Neural cell (in vitro differentiated cells): ENCODE data around the gene CRYGN.

Experiments
- SMC3 ChIP-seq: fragments of 450-650 bp; conservative IDR thresholded peaks from 2 replicates; pipeline ENCODE4 v1.6.1; 2014; ENCODE audit warnings: antibody characterized with exemption, mild to moderate bottlenecking, moderate library complexity; ENCODE audit not compliant: poor library complexity
- TF ChIP-seq, protein P1 (sequence below): fragments of 450-650 bp; IDR thresholded peaks from 2 replicates; pipeline ENCODE4 v1.5.1; 2014; ENCODE audit warnings: antibody characterized with exemption, mild to moderate bottlenecking, moderate library complexity; ENCODE audit not compliant: poor library complexity, severe bottlenecking
- TF ChIP-seq, protein P2 (sequence below): IDR thresholded peaks from 2 replicates; pipeline ENCODE4 v1.6.1; 2012; ENCODE audit warnings: borderline replicate concordance

DNA sequence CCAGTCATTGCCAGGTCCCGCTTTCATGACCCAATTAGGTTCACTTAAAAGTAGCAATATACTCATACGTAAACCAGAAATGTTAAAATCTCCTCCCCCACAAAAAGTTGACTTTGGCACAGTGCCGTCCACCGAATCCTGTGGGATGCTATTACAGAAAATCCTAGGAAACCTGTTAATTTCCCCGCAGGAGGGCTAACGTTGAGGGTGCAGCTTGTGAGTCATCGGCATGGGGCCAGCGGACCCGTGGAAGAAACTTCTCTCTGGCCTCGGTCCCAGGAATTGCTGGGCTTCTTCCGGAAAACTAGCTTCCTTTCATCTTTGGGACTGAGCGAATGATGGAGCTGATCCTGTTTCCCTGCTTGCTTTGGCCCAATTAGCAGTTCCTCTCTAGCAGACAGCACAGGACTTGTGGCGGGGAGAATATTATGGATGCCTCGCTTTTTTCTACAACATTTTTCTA is 13.5 kb downstream of the CRYGN start:
- TF ChIP-seq, protein P1, sequence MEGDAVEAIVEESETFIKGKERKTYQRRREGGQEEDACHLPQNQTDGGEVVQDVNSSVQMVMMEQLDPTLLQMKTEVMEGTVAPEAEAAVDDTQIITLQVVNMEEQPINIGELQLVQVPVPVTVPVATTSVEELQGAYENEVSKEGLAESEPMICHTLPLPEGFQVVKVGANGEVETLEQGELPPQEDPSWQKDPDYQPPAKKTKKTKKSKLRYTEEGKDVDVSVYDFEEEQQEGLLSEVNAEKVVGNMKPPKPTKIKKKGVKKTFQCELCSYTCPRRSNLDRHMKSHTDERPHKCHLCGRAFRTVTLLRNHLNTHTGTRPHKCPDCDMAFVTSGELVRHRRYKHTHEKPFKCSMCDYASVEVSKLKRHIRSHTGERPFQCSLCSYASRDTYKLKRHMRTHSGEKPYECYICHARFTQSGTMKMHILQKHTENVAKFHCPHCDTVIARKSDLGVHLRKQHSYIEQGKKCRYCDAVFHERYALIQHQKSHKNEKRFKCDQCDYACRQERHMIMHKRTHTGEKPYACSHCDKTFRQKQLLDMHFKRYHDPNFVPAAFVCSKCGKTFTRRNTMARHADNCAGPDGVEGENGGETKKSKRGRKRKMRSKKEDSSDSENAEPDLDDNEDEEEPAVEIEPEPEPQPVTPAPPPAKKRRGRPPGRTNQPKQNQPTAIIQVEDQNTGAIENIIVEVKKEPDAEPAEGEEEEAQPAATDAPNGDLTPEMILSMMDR: no peak
- TF ChIP-seq SMC3: no peak
- TF ChIP-seq, protein P2, sequence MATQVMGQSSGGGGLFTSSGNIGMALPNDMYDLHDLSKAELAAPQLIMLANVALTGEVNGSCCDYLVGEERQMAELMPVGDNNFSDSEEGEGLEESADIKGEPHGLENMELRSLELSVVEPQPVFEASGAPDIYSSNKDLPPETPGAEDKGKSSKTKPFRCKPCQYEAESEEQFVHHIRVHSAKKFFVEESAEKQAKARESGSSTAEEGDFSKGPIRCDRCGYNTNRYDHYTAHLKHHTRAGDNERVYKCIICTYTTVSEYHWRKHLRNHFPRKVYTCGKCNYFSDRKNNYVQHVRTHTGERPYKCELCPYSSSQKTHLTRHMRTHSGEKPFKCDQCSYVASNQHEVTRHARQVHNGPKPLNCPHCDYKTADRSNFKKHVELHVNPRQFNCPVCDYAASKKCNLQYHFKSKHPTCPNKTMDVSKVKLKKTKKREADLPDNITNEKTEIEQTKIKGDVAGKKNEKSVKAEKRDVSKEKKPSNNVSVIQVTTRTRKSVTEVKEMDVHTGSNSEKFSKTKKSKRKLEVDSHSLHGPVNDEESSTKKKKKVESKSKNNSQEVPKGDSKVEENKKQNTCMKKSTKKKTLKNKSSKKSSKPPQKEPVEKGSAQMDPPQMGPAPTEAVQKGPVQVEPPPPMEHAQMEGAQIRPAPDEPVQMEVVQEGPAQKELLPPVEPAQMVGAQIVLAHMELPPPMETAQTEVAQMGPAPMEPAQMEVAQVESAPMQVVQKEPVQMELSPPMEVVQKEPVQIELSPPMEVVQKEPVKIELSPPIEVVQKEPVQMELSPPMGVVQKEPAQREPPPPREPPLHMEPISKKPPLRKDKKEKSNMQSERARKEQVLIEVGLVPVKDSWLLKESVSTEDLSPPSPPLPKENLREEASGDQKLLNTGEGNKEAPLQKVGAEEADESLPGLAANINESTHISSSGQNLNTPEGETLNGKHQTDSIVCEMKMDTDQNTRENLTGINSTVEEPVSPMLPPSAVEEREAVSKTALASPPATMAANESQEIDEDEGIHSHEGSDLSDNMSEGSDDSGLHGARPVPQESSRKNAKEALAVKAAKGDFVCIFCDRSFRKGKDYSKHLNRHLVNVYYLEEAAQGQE: no peak
